ENCODE data around the gene PAX8.

DNA sequence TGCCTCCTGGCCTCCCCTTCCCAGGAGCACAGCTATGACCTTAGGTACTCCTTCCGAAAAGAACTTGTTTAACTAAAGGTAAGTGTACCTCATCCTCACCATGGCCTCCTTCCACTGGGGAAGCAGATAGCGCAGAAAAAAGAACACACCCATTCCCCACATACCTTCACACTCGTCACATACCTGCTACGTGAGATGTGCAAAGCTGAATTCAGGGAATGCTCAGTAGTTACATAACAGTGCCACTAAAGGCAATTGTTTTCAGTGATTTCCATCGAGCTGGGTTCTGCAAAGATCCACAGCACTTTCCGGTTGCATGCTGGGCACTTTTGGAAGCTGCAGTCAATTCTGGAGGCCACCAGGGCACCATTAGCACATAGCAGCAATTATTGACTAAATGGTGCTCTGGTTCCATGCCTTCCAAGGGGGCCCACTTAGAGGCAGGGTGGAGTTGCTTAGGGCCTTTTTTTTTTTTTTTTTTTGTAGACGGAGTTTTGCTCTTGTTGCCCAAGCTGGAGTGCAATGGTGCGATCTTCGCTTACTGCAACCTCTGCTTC, 41.0 kb downstream of the PAX8 start:
- TF ChIP-seq, protein P1, sequence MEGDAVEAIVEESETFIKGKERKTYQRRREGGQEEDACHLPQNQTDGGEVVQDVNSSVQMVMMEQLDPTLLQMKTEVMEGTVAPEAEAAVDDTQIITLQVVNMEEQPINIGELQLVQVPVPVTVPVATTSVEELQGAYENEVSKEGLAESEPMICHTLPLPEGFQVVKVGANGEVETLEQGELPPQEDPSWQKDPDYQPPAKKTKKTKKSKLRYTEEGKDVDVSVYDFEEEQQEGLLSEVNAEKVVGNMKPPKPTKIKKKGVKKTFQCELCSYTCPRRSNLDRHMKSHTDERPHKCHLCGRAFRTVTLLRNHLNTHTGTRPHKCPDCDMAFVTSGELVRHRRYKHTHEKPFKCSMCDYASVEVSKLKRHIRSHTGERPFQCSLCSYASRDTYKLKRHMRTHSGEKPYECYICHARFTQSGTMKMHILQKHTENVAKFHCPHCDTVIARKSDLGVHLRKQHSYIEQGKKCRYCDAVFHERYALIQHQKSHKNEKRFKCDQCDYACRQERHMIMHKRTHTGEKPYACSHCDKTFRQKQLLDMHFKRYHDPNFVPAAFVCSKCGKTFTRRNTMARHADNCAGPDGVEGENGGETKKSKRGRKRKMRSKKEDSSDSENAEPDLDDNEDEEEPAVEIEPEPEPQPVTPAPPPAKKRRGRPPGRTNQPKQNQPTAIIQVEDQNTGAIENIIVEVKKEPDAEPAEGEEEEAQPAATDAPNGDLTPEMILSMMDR (IDR thresholded peaks at IDR 0.05) = no peak
- no peak for TF ChIP-seq EZH2 (IDR thresholded peaks at IDR 0.05)
